Fibroblast of lung (primary cell): ENCODE measurements around the gene MLC1. TPM values are rescaled to one million over a fixed set of nuclear protein-coding genes. Genes with fewer than 3 reads are reported as not detected.
"Not testable (repeated sequence)": the region's sequence is repeated elsewhere in the genome, so short reads cannot be mapped to it uniquely, and the experiment has no call there.

Source experiments
- DNase-seq, 2 donors: peaks; one replicate each; pipeline versions ENCODE4 v3.0.0 to v3.0.0-alpha.2; 2010; ENCODE audit warnings: low read depth in 2 of 2
- H2AFZ ChIP-seq: 2 replicates; pipeline ENCODE4 v1.5.1; 2012; ENCODE audit warnings: low read length, control low read depth, inconsistent platforms
- H3K27ac ChIP-seq: 2 replicates; pipeline ENCODE4 v1.5.1; 2011; ENCODE audit warnings: low read length, control low read depth; ENCODE audit not compliant: insufficient read depth
- H3K27me3 ChIP-seq: 2 replicates; pipeline ENCODE4 v1.5.1; 2011; ENCODE audit warnings: mild to moderate bottlenecking, low read length; ENCODE audit not compliant: control insufficient read depth, insufficient read depth
- H3K36me3 ChIP-seq: 2 replicates; pipeline ENCODE4 v1.5.1; 2011; ENCODE audit warnings: low read length; ENCODE audit not compliant: control insufficient read depth, insufficient read depth
- H3K4me1 ChIP-seq: 2 replicates; pipeline ENCODE4 v1.5.1; 2011; ENCODE audit warnings: low read length; ENCODE audit not compliant: control insufficient read depth, insufficient read depth; ENCODE audit errors: extremely low read depth
- H3K4me2 ChIP-seq: 2 replicates; pipeline ENCODE4 v1.5.1; 2011; ENCODE audit warnings: low read length, control low read depth; ENCODE audit not compliant: insufficient read depth; ENCODE audit errors: extremely low read depth
- H3K4me3 ChIP-seq, 4 experiments: fragments of 200-600 bp in 1 of 4; sonication (generic) in 1 of 4; replicated peaks in 1 of 4; 2 replicates each; pipeline ENCODE4 v1.5.1; 2011 to 2016; ENCODE audit warnings: low read length in 4 of 4, low read depth in 3 of 4, mild to moderate bottlenecking in 3 of 4, control low read depth in 2 of 4, inconsistent platforms in 1 of 4, mixed read lengths in 1 of 4; ENCODE audit not compliant: insufficient read depth in 1 of 4; ENCODE audit errors: control extremely low read depth in 1 of 4
- H3K79me2 ChIP-seq: 2 replicates; pipeline ENCODE4 v1.5.1; 2012; ENCODE audit warnings: mild to moderate bottlenecking, low read length, inconsistent platforms; ENCODE audit not compliant: control insufficient read depth, insufficient read depth
- H3K9ac ChIP-seq: 2 replicates; pipeline ENCODE4 v1.5.1; 2011; ENCODE audit warnings: mild to moderate bottlenecking, low read length, control low read depth; ENCODE audit not compliant: insufficient read depth
- H3K9me3 ChIP-seq: 2 replicates; pipeline ENCODE4 v1.5.1; 2012; ENCODE audit warnings: low read depth, low read length; ENCODE audit not compliant: control insufficient read depth, insufficient read depth
- H4K20me1 ChIP-seq: 2 replicates; pipeline ENCODE4 v1.5.1; 2011; ENCODE audit warnings: low read length; ENCODE audit not compliant: control insufficient read depth, insufficient read depth; ENCODE audit errors: extremely low read depth
- EZH2 ChIP-seq: IDR thresholded peaks from 2 replicates; pipeline ENCODE4 v1.5.1; 2012; ENCODE audit warnings: low read length, control low read depth, mild to moderate bottlenecking; ENCODE audit errors: missing control alignments
- polyA plus RNA-seq, 2 donors: library from polyadenylated mRNA; depleted of rRNA in 1 of 2; stranded (reverse) in 1 of 2; unstranded in 1 of 2; fragments of >200 nt; gene quantifications; 2 replicates each; pipeline ENCODE4 v1.2.1, GENCODE V29; 2011 to 2012; ENCODE audit warnings: missing spikeins in 1 of 2
- total RNA-seq: library from RNA; depleted of rRNA; stranded (reverse); fragments of >200 nt; gene quantifications from 2 replicates; pipeline ENCODE4 v1.2.1, GENCODE V29; 2014
- TF ChIP-seq, protein P1 (sequence below), 2 donors: IDR thresholded peaks in 1 of 2; conservative IDR thresholded peaks in 1 of 2; 1 replicate in 1 of 2; 2 replicates in 1 of 2; pipeline ENCODE4 v1.5.1; 2011 to 2012; ENCODE audit warnings: low read length in 2 of 2, control low read depth in 1 of 2, inconsistent platforms in 1 of 2, low read depth in 1 of 2, mild to moderate bottlenecking in 1 of 2

MLC1 gene
- total and polyA plus RNA-seq, 2 donors (not counting 1 experiment from before 2014, with no cell fraction given), result under 0.01 TPM; not detected in 1

- H3K36me3 ChIP-seq, result no peaks in the 10 kb centered on the region
- TF ChIP-seq EZH2, result no peak
- TF ChIP-seq, protein P1, sequence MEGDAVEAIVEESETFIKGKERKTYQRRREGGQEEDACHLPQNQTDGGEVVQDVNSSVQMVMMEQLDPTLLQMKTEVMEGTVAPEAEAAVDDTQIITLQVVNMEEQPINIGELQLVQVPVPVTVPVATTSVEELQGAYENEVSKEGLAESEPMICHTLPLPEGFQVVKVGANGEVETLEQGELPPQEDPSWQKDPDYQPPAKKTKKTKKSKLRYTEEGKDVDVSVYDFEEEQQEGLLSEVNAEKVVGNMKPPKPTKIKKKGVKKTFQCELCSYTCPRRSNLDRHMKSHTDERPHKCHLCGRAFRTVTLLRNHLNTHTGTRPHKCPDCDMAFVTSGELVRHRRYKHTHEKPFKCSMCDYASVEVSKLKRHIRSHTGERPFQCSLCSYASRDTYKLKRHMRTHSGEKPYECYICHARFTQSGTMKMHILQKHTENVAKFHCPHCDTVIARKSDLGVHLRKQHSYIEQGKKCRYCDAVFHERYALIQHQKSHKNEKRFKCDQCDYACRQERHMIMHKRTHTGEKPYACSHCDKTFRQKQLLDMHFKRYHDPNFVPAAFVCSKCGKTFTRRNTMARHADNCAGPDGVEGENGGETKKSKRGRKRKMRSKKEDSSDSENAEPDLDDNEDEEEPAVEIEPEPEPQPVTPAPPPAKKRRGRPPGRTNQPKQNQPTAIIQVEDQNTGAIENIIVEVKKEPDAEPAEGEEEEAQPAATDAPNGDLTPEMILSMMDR (conservative IDR thresholded peaks at IDR 0.05 in 1 of 2, IDR thresholded peaks at IDR 0.05 in 1 of 2; ENCODE audit: low read depth in 1 of 2, low read length in 2 of 2), result no peak
- H2AFZ ChIP-seq, result no peak overlapping the region
- no peaks in the 10 kb centered on the region for H3K79me2 ChIP-seq
- no peak overlapping the region for H3K9ac ChIP-seq
- no peak overlapping the region for H3K27ac ChIP-seq
- H3K4me3 ChIP-seq, result no peak overlapping the region
- peaks cover 4% of the 10 kb centered on the region for H3K27me3 ChIP-seq
- no peak overlapping the region for H3K4me2 ChIP-seq
- H4K20me1 ChIP-seq, result no peaks in the 10 kb centered on the region
- H3K9me3 ChIP-seq, result no peaks in the 10 kb centered on the region
- DNase-seq, result no peak
- H3K4me1 ChIP-seq, result no peaks in the 10 kb centered on the region
Observed at GRCh38 chr22:50088096-50088495, 2.9 kb upstream of the MLC1 start.

DNA sequence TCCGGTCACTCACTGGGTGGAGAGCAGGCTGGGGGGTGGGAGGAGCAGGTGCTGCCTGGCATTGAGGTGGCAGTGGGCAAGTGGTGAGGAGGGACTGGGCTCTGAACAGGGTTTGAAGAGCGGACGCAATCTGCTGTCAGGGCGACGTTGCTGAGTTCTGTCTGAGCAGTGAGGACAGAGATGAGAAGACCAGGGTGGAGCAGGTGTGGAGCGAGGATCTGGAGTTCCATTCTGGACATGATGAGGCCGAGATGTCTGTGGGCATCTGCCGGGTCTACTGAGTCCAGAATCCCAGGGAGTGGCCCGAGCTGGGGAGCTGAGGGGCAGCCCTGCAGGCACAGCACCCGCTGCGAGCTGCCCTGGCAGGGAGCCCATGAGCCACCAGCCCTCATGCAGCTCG, 2.4 kb upstream of the MLC1 start:
- Histone ChIP-seq H3K4me1 (no peaks in the 10 kb centered on the region), H3K9me3 (no peaks in the 10 kb centered on the region), H4K20me1 (no peaks in the 10 kb centered on the region), H2AFZ (no peak overlapping the region), H3K27ac (no peak overlapping the region), H3K4me3 (no peak overlapping the region), H3K9ac (no peak overlapping the region), H3K79me2 (no peaks in the 10 kb centered on the region), H3K36me3 (no peaks in the 10 kb centered on the region), H3K27me3 (peaks cover 4% of the 10 kb centered on the region), H3K4me2 (no peak overlapping the region)
- no peak for DNase-seq
- no peak for TF ChIP-seq EZH2
- TF ChIP-seq, protein P1 (conservative IDR thresholded peaks at IDR 0.05 in 1 of 2, IDR thresholded peaks at IDR 0.05 in 1 of 2; ENCODE audit: low read depth in 1 of 2, low read length in 2 of 2), result no peak

- H3K4me2 ChIP-seq, H3K79me2 ChIP-seq, H3K4me3 ChIP-seq, H3K27ac ChIP-seq, H2AFZ ChIP-seq, H3K9me3 ChIP-seq, H3K9ac ChIP-seq, H3K36me3 ChIP-seq, H3K4me1 ChIP-seq, H3K27me3 ChIP-seq, H4K20me1 ChIP-seq, DNase-seq: not testable (repeated sequence)
Observed at GRCh38 chr22:50086975-50087374, 1.7 kb upstream of the MLC1 start.
